ENCODE measurements around the gene ATP13A4.

- TF ChIP-seq CTCF (conservative IDR thresholded peaks at IDR 0.05) (no peak), EZH2 (IDR thresholded peaks at IDR 0.05; ENCODE audit: low read depth) (no peak)
Measured at GRCh38 chr3:193510154-193510553, 44.5 kb downstream of the ATP13A4 start.

Measured in PC-9 (cell line).